ENCODE results near the gene FGD3.

DNA sequence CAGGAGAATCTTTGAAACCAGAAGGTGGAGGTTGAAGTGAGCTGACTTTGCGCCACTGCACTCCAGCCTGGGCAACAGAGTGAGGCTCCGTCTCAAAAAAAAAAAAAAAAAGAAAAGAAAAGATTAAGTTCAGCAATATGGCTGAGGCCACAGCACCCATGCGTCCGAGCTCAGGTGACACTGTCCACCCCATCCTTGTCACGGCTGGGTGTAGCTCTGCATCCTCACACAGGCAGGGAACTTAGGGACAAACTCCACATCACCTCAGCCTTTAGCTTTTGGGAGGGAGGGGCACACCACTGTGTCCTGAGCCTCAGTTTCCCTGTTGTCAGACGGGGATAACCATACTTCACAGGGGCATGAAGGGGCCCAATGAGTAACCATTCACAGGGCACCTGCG, 15.5 kb downstream of the FGD3 start:
- TF ChIP-seq, protein P1, sequence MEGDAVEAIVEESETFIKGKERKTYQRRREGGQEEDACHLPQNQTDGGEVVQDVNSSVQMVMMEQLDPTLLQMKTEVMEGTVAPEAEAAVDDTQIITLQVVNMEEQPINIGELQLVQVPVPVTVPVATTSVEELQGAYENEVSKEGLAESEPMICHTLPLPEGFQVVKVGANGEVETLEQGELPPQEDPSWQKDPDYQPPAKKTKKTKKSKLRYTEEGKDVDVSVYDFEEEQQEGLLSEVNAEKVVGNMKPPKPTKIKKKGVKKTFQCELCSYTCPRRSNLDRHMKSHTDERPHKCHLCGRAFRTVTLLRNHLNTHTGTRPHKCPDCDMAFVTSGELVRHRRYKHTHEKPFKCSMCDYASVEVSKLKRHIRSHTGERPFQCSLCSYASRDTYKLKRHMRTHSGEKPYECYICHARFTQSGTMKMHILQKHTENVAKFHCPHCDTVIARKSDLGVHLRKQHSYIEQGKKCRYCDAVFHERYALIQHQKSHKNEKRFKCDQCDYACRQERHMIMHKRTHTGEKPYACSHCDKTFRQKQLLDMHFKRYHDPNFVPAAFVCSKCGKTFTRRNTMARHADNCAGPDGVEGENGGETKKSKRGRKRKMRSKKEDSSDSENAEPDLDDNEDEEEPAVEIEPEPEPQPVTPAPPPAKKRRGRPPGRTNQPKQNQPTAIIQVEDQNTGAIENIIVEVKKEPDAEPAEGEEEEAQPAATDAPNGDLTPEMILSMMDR (IDR thresholded peaks at IDR 0.05; ENCODE audit: insufficient read depth, low read length, poor library complexity, severe bottlenecking) = no peak
- no peak for TF ChIP-seq EZH2phosphoT487 (conservative IDR thresholded peaks at IDR 0.05; ENCODE audit: low read length)

Measured in SU-DHL-6 (cell line).